ENCODE data around the gene EMC8.

EMC8 gene

DNA sequence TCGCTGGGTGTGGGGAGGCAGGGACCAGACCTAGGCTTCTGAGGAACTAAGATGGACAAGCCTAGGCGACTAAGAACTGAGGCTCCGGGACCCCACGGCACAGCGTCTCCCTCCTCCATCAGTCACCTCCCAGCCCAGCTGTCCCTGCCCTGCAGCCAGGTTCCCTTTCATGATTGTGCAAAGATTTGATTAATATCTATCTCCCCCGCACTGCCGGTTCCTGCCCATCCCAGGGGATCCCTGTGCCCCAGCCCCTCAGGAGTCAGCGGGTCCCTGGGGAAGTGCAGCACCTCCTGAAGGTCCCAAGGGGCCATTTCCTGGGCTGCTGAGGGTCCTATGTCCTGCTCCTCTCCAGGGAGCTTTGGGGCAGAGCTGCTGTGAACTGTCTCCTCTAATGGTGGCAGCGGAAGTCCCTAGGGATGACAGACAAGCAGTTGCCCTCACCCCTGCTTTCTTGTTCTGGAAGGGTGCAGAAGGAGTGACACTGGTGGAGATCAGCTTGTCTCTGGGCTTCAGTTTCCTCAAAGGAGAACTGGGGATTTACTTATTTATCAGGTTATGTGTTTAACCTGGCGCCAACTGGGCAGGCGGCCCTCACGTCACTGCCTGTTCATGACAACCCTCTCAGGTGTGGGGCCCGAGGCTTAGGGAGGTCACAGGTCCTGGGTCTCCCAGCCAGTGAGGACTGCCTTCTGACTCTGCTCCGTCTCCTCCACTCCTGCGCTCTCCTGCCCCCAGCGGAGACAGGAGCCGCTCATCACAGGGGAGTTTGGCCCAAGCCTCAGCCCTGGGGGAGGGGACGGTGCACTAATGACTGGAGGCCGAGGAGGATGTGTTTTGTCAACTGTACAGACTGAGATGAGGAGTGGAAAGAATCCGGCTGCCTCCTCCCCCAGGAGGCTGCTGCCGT lies 46.6 kb downstream of the EMC8 start:
- peaks cover 13% of the 10 kb centered on the region for H3K27me3 ChIP-seq (replicated peaks; ENCODE audit: control insufficient read depth, insufficient read depth, low read length)
- H3K9me3 ChIP-seq (ENCODE audit: control insufficient read depth, low read length): no peaks in the 10 kb centered on the region
- H3K4me3 ChIP-seq (ENCODE audit: low read length): no peak overlapping the region
- H3K9ac ChIP-seq (ENCODE audit: low read length): no peak overlapping the region
- H3K4me1 ChIP-seq (ENCODE audit: control insufficient read depth, insufficient read depth, low read length): peaks cover 14% of the 10 kb centered on the region
- no peaks in the 10 kb centered on the region for H3K36me3 ChIP-seq (ENCODE audit: control insufficient read depth, insufficient read depth, low read length, severe bottlenecking)
- DNase-seq (ENCODE audit: low read depth): no peak

- DNase-seq (ENCODE audit: low read depth): no peak
- H3K4me3 ChIP-seq (ENCODE audit: low read length): no peak overlapping the region
- peaks cover 13% of the 10 kb centered on the region for H3K27me3 ChIP-seq (replicated peaks; ENCODE audit: control insufficient read depth, insufficient read depth, low read length)
- H3K9me3 ChIP-seq (ENCODE audit: control insufficient read depth, low read length): no peaks in the 10 kb centered on the region
- no peak overlapping the region for H3K9ac ChIP-seq (ENCODE audit: low read length)
- H3K4me1 ChIP-seq (ENCODE audit: control insufficient read depth, insufficient read depth, low read length): peaks cover 15% of the 10 kb centered on the region
- H3K36me3 ChIP-seq (ENCODE audit: control insufficient read depth, insufficient read depth, low read length, severe bottlenecking): no peaks in the 10 kb centered on the region
These were observed 47.4 kb downstream of the EMC8 start for GRCh38 chr16:85751698-85752501.

DNA sequence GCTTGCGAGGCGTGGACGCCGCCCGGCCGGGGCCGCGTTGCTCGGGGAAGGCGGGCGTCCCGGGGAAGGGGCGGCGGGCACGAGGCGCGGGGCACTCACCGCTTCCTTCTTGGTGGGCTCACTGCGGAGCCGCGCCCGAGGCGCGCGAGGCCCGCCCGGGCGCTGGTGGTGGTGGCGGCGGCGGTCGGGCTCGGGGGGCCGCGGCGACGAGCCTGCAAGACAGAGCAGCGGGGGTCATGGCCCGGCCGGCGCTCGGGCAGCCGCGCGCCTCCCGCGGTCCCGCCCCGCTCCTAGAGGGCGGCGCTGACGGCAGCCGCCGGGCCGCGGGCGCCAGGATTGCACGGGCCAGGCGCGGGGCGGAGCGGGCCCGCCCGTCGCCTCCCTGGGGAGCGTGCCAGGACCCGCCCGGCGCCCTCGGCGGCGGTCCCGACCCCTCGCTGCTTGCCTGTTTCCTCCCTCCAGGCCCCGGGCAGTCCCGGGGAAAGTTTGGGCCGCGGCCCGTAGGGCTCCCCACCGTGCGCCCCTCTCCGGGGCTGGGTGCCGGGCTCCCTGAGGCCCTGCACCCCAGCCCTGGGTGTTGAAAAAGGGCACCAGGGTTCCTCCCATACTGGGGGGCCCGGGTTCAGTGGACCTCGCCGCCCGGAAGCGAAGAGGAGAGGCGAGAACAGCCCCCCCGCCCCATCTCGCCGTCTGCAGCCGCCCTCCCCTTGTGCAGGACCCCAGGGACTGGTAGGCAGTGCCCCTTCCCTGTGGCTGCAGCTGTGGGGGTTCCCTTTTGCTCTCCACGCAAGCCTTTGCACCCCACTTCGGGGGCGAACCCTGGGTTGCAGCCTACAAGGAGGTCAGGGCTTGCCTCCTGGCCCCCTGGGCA lies 48.3 kb downstream of the EMC8 start, which contains the start of gene C16orf74:
TSS of gene C16orf74 (minus strand) at position 270 of the 871 bp plus-strand sequence. CDS start 15,879 bp downstream, outside the sequence.
- Histone ChIP-seq H3K9ac (ENCODE audit: low read length) (peak within 1 kb of the TSS; percentile 72), H3K9me3 (ENCODE audit: control insufficient read depth, low read length) (no peaks in the 10 kb centered on the region), H3K4me1 (ENCODE audit: control insufficient read depth, insufficient read depth, low read length) (peaks cover 24% of the 10 kb centered on the region), H3K27me3 (replicated peaks; ENCODE audit: control insufficient read depth, insufficient read depth, low read length) (peaks cover 13% of the 10 kb centered on the region), H3K4me3 (ENCODE audit: low read length) (peak within 1 kb of the TSS; percentile 82), H3K36me3 (ENCODE audit: control insufficient read depth, insufficient read depth, low read length, severe bottlenecking) (no peaks in the 10 kb centered on the region)
- DNase-seq (ENCODE audit: low read depth): peak; percentile 82

GRCh38 chr16:85750146-85750826 lies 49.1 kb downstream of the EMC8 start:
- peaks cover 24% of the 10 kb centered on the region for H3K4me1 ChIP-seq (ENCODE audit: control insufficient read depth, insufficient read depth, low read length)
- H3K36me3 ChIP-seq (ENCODE audit: control insufficient read depth, insufficient read depth, low read length, severe bottlenecking): no peaks in the 10 kb centered on the region
- H3K9me3 ChIP-seq (ENCODE audit: control insufficient read depth, low read length): no peaks in the 10 kb centered on the region
- peak; percentile 59 for DNase-seq (ENCODE audit: low read depth)
- H3K4me3 ChIP-seq (ENCODE audit: low read length): peak overlapping the region; percentile 82
- peak overlapping the region; percentile 72 for H3K9ac ChIP-seq (ENCODE audit: low read length)
- H3K27me3 ChIP-seq (replicated peaks; ENCODE audit: control insufficient read depth, insufficient read depth, low read length): peaks cover 13% of the 10 kb centered on the region

DNA sequence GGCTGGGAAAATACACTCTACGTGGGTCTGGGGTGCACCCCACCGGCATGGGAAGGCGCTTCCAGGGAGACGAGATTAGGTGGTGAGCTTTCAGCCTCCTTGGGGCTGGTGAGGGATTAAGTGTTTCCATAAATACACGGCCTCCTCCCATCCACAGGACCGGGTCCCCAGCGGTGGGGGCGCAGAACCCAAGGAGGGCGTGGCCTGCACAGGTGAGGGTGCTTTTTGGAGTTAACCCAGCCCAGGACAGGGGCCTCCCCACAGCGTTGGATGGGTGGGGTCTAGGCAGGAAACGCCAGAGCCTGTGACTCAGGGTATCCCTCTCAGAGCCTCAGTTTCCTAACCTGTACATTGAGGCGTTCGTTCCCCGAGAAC lies 49.6 kb downstream of the EMC8 start:
- Histone ChIP-seq H3K27me3 (replicated peaks; ENCODE audit: control insufficient read depth, insufficient read depth, low read length) (peaks cover 13% of the 10 kb centered on the region), H3K4me3 (ENCODE audit: low read length) (peak overlapping the region; percentile 82)

GRCh38 chr16:85746460-85747215 lies 52.7 kb downstream of the EMC8 start:
- Histone ChIP-seq H3K9me3 (ENCODE audit: control insufficient read depth, low read length) (no peaks in the 10 kb centered on the region), H3K36me3 (ENCODE audit: control insufficient read depth, insufficient read depth, low read length, severe bottlenecking) (no peaks in the 10 kb centered on the region), H3K27me3 (replicated peaks; ENCODE audit: control insufficient read depth, insufficient read depth, low read length) (peaks cover 3% of the 10 kb centered on the region), H3K4me1 (ENCODE audit: control insufficient read depth, insufficient read depth, low read length) (peaks cover 21% of the 10 kb centered on the region), H3K9ac (ENCODE audit: low read length) (no peak overlapping the region), H3K4me3 (ENCODE audit: low read length) (no peak overlapping the region)
- DNase-seq (ENCODE audit: low read depth): no peak

More for the DNA sequence above, 49.6 kb downstream of the EMC8 start:
- no peaks in the 10 kb centered on the region for H3K9me3 ChIP-seq (ENCODE audit: control insufficient read depth, low read length)
- peaks cover 24% of the 10 kb centered on the region for H3K4me1 ChIP-seq (ENCODE audit: control insufficient read depth, insufficient read depth, low read length)
- peak overlapping the region; percentile 72 for H3K9ac ChIP-seq (ENCODE audit: low read length)
- no peak for DNase-seq (ENCODE audit: low read depth)
- no peaks in the 10 kb centered on the region for H3K36me3 ChIP-seq (ENCODE audit: control insufficient read depth, insufficient read depth, low read length, severe bottlenecking)

- Histone ChIP-seq H3K9ac (ENCODE audit: low read length) (no peak overlapping the region), H3K36me3 (ENCODE audit: control insufficient read depth, insufficient read depth, low read length, severe bottlenecking) (no peaks in the 10 kb centered on the region)
- DNase-seq (ENCODE audit: low read depth): no peak
These were observed 60.2 kb downstream of the EMC8 start for GRCh38 chr16:85738923-85739715.

GRCh38 chr16:85736921-85737320 lies 62.4 kb downstream of the EMC8 start:
- Histone ChIP-seq H3K4me1 (ENCODE audit: control insufficient read depth, insufficient read depth, low read length) (peaks cover 16% of the 10 kb centered on the region), H3K9me3 (ENCODE audit: control insufficient read depth, low read length) (no peaks in the 10 kb centered on the region), H3K4me3 (ENCODE audit: low read length) (no peak overlapping the region), H3K9ac (ENCODE audit: low read length) (no peak overlapping the region), H3K27me3 (replicated peaks; ENCODE audit: control insufficient read depth, insufficient read depth, low read length) (no peaks in the 10 kb centered on the region), H3K36me3 (ENCODE audit: control insufficient read depth, insufficient read depth, low read length, severe bottlenecking) (no peaks in the 10 kb centered on the region)
- DNase-seq (ENCODE audit: low read depth): no peak

More at GRCh38 chr16:85738923-85739715, 60.2 kb downstream of the EMC8 start:
- H3K4me3 ChIP-seq (ENCODE audit: low read length): no peak overlapping the region
- peaks cover 1% of the 10 kb centered on the region for H3K4me1 ChIP-seq (ENCODE audit: control insufficient read depth, insufficient read depth, low read length)
- no peaks in the 10 kb centered on the region for H3K27me3 ChIP-seq (replicated peaks; ENCODE audit: control insufficient read depth, insufficient read depth, low read length)
- H3K9me3 ChIP-seq (ENCODE audit: control insufficient read depth, low read length): no peaks in the 10 kb centered on the region

DNA sequence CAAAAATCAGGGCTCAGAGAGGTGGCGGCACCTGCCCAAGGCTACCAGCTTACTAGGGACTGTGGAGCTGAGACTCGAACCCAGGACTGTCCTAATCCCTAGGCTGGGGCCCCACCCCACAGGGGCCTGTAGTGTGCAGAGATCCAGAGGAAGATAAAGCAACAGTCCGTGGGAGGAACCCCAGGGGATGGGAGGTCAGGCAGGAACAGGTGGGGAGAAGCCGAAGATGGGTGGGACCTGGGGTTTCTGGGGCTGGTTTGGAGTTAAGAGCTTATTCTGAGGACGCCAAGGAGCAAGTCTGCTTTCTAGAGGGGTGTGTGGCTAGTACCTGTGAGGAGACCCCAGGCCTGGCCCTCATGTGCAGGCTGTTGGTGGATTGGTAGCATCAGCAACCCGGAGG lies 63.4 kb downstream of the EMC8 start:
- Histone ChIP-seq H3K36me3 (ENCODE audit: control insufficient read depth, insufficient read depth, low read length, severe bottlenecking) (no peaks in the 10 kb centered on the region), H3K4me3 (ENCODE audit: low read length) (no peak overlapping the region), H3K9me3 (ENCODE audit: control insufficient read depth, low read length) (no peaks in the 10 kb centered on the region), H3K4me1 (ENCODE audit: control insufficient read depth, insufficient read depth, low read length) (peaks cover 16% of the 10 kb centered on the region), H3K27me3 (replicated peaks; ENCODE audit: control insufficient read depth, insufficient read depth, low read length) (no peaks in the 10 kb centered on the region), H3K9ac (ENCODE audit: low read length) (no peak overlapping the region)
- DNase-seq (ENCODE audit: low read depth): no peak
